ENCODE data around the gene FRMPD4. TPM values are rescaled to one million over a fixed set of nuclear protein-coding genes. Genes with fewer than 3 reads are reported as not detected.

FRMPD4 gene
- total and polyA plus RNA-seq, 2 experiments from 2014 or later: 0.19 to 0.80 TPM

DNA sequence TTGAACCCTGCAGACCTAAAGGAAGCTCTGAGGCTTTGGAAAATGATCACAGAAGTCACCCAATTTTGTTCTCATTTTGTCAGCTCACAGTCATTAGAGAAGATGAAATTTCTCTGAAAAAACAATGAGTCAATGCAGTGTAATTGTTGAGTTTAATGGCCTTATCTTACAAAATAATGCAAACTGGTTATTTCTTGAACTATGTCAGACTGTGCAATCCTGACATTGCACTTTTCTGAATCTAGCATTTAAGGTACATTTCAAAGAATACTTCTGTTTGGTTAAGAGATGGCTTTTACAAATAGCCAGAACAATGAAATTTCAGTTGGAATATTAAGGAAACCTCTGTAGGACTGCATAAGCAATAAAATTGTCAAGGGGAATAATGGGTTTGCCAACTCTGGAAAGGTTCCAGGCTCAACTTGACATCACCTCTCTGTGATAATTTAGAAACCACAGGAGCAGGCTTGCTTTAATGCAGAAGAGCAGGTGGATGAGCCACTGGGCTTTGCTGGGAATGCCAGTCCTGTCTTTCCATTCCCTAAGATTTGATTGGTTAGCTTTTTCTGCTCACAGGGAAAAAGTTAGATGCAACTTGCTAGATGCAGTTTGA, 222.8 kb downstream of the FRMPD4 start:
- no peak for DNase-seq (ENCODE audit: low spot score)
- no peak overlapping the region for H3K27ac ChIP-seq (ENCODE audit: low read depth)
- no peaks in the 10 kb centered on the region for H3K27me3 ChIP-seq (ENCODE audit: insufficient read depth)
- no peak for TF ChIP-seq JUNB (IDR thresholded peaks at IDR 0.05; ENCODE audit: unreplicated experiment)
- TF ChIP-seq EZH2 (IDR thresholded peaks at IDR 0.05; ENCODE audit: low read depth, unreplicated experiment): no peak
- TF ChIP-seq CREB1 (CRISPR knock-in tag; IDR thresholded peaks at IDR 0.05; ENCODE audit: low read depth): no peak
- no peak for TF ChIP-seq STAT1 (IDR thresholded peaks at IDR 0.05; ENCODE audit: unreplicated experiment)
- TF ChIP-seq, protein P1, sequence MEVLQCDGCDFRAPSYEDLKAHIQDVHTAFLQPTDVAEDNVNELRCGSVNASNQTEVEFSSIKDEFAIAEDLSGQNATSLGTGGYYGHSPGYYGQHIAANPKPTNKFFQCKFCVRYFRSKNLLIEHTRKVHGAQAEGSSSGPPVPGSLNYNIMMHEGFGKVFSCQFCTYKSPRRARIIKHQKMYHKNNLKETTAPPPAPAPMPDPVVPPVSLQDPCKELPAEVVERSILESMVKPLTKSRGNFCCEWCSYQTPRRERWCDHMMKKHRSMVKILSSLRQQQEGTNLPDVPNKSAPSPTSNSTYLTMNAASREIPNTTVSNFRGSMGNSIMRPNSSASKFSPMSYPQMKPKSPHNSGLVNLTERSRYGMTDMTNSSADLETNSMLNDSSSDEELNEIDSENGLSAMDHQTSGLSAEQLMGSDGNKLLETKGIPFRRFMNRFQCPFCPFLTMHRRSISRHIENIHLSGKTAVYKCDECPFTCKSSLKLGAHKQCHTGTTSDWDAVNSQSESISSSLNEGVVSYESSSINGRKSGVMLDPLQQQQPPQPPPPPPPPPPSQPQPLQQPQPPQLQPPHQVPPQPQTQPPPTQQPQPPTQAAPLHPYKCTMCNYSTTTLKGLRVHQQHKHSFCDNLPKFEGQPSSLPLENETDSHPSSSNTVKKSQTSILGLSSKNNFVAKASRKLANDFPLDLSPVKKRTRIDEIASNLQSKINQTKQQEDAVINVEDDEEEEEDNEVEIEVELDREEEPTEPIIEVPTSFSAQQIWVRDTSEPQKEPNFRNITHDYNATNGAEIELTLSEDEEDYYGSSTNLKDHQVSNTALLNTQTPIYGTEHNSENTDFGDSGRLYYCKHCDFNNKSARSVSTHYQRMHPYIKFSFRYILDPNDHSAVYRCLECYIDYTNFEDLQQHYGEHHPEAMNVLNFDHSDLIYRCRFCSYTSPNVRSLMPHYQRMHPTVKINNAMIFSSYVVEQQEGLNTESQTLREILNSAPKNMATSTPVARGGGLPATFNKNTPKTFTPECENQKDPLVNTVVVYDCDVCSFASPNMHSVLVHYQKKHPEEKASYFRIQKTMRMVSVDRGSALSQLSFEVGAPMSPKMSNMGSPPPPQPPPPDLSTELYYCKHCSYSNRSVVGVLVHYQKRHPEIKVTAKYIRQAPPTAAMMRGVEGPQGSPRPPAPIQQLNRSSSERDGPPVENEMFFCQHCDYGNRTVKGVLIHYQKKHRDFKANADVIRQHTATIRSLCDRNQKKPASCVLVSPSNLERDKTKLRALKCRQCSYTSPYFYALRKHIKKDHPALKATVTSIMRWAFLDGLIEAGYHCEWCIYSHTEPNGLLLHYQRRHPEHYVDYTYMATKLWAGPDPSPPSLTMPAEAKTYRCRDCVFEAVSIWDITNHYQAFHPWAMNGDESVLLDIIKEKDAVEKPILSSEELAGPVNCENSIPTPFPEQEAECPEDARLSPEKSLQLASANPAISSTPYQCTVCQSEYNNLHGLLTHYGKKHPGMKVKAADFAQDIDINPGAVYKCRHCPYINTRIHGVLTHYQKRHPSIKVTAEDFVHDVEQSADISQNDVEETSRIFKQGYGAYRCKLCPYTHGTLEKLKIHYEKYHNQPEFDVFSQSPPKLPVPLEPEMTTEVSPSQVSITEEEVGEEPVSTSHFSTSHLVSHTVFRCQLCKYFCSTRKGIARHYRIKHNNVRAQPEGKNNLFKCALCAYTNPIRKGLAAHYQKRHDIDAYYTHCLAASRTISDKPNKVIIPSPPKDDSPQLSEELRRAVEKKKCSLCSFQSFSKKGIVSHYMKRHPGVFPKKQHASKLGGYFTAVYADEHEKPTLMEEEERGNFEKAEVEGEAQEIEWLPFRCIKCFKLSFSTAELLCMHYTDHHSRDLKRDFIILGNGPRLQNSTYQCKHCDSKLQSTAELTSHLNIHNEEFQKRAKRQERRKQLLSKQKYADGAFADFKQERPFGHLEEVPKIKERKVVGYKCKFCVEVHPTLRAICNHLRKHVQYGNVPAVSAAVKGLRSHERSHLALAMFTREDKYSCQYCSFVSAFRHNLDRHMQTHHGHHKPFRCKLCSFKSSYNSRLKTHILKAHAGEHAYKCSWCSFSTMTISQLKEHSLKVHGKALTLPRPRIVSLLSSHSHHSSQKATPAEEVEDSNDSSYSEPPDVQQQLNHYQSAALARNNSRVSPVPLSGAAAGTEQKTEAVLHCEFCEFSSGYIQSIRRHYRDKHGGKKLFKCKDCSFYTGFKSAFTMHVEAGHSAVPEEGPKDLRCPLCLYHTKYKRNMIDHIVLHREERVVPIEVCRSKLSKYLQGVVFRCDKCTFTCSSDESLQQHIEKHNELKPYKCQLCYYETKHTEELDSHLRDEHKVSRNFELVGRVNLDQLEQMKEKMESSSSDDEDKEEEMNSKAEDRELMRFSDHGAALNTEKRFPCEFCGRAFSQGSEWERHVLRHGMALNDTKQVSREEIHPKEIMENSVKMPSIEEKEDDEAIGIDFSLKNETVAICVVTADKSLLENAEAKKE (CRISPR knock-in tag; IDR thresholded peaks at IDR 0.05): no peak
- TF ChIP-seq, protein P2, sequence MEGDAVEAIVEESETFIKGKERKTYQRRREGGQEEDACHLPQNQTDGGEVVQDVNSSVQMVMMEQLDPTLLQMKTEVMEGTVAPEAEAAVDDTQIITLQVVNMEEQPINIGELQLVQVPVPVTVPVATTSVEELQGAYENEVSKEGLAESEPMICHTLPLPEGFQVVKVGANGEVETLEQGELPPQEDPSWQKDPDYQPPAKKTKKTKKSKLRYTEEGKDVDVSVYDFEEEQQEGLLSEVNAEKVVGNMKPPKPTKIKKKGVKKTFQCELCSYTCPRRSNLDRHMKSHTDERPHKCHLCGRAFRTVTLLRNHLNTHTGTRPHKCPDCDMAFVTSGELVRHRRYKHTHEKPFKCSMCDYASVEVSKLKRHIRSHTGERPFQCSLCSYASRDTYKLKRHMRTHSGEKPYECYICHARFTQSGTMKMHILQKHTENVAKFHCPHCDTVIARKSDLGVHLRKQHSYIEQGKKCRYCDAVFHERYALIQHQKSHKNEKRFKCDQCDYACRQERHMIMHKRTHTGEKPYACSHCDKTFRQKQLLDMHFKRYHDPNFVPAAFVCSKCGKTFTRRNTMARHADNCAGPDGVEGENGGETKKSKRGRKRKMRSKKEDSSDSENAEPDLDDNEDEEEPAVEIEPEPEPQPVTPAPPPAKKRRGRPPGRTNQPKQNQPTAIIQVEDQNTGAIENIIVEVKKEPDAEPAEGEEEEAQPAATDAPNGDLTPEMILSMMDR (conservative IDR thresholded peaks at IDR 0.05; ENCODE audit: low read depth in 2 of 2): no peak
- no peak for TF ChIP-seq EZH2phosphoT487 (IDR thresholded peaks at IDR 0.05; ENCODE audit: unreplicated experiment)
- TF ChIP-seq ZNF114 (CRISPR knock-in tag; IDR thresholded peaks at IDR 0.05): no peak
- TF ChIP-seq POLR2AphosphoS5 (IDR thresholded peaks at IDR 0.05; ENCODE audit: low read depth): no peak
- TF ChIP-seq, protein P3, sequence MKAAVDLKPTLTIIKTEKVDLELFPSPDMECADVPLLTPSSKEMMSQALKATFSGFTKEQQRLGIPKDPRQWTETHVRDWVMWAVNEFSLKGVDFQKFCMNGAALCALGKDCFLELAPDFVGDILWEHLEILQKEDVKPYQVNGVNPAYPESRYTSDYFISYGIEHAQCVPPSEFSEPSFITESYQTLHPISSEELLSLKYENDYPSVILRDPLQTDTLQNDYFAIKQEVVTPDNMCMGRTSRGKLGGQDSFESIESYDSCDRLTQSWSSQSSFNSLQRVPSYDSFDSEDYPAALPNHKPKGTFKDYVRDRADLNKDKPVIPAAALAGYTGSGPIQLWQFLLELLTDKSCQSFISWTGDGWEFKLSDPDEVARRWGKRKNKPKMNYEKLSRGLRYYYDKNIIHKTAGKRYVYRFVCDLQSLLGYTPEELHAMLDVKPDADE (IDR thresholded peaks at IDR 0.05): no peak
- no peak for TF ChIP-seq NANOG (IDR thresholded peaks at IDR 0.05; ENCODE audit: borderline replicate concordance)
- no peak for TF ChIP-seq ZNF331 (CRISPR knock-in tag; IDR thresholded peaks at IDR 0.05; ENCODE audit: low read depth)
- TF ChIP-seq, protein P4, sequence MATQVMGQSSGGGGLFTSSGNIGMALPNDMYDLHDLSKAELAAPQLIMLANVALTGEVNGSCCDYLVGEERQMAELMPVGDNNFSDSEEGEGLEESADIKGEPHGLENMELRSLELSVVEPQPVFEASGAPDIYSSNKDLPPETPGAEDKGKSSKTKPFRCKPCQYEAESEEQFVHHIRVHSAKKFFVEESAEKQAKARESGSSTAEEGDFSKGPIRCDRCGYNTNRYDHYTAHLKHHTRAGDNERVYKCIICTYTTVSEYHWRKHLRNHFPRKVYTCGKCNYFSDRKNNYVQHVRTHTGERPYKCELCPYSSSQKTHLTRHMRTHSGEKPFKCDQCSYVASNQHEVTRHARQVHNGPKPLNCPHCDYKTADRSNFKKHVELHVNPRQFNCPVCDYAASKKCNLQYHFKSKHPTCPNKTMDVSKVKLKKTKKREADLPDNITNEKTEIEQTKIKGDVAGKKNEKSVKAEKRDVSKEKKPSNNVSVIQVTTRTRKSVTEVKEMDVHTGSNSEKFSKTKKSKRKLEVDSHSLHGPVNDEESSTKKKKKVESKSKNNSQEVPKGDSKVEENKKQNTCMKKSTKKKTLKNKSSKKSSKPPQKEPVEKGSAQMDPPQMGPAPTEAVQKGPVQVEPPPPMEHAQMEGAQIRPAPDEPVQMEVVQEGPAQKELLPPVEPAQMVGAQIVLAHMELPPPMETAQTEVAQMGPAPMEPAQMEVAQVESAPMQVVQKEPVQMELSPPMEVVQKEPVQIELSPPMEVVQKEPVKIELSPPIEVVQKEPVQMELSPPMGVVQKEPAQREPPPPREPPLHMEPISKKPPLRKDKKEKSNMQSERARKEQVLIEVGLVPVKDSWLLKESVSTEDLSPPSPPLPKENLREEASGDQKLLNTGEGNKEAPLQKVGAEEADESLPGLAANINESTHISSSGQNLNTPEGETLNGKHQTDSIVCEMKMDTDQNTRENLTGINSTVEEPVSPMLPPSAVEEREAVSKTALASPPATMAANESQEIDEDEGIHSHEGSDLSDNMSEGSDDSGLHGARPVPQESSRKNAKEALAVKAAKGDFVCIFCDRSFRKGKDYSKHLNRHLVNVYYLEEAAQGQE (IDR thresholded peaks at IDR 0.05; ENCODE audit: unreplicated experiment): no peak
- Mint-ChIP-seq H3K4me3 (no peak overlapping the region), H3K36me3 (ENCODE audit: low read depth) (no peaks in the 10 kb centered on the region), H3K27ac (no peak overlapping the region), H3K4me1 (no peaks in the 10 kb centered on the region), H3K27me3 (ENCODE audit: insufficient read depth, low read depth, poor library complexity) (peaks cover 3% of the 10 kb centered on the region), H3K9me3 (no peaks in the 10 kb centered on the region)
- no peak overlapping the region for H3K4me2 ChIP-seq
- H3F3A ChIP-seq (replicated peaks; ENCODE audit: low read depth): no peaks in the 10 kb centered on the region
- no peaks in the 10 kb centered on the region for H3K4me1 ChIP-seq (ENCODE audit: insufficient read depth)
- no peaks in the 10 kb centered on the region for H3K79me2 ChIP-seq (replicated peaks; ENCODE audit: insufficient read depth)
- H4K20me1 ChIP-seq (replicated peaks; ENCODE audit: insufficient read depth): no peaks in the 10 kb centered on the region
- no peaks in the 10 kb centered on the region for H3K9me2 ChIP-seq (ENCODE audit: insufficient read depth)
- H3K4me3 ChIP-seq: no peak overlapping the region
- no peaks in the 10 kb centered on the region for H3K36me3 ChIP-seq (ENCODE audit: insufficient read depth)
- no peak overlapping the region for H2AFZ ChIP-seq
- no peak for ATAC-seq

Measured in GM23338 (cell line).